ENCODE measurements around the gene UBAC2. TPM values are rescaled to one million over a fixed set of nuclear protein-coding genes. Genes with fewer than 3 reads are reported as not detected.

Gene UBAC2
- polyA plus RNA-seq, 3 donors, result 33.0 to 45.2 (median 38.0) TPM

DNA sequence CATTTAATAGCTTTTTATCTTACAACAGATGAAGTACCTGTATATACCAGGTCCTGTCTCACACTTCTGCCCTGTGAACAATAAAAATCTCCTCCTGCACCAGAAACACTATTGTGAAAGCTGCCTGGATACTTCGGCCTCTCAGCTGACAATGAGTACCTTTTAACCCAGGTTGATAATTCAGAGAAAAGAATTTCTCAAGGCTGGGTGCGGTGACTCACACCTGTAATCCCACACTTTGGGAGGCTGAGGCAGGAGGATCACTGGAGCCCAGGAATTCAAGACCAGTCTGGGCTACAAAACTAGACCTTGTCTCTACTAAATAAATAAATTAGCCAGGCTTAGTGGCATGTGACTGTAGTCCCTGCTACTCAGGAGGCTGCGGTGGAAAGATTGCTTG is 235.3 kb downstream of the UBAC2 start:
- 47 to 62% (median 60%) methylated on average over 3 of the region's 3 CpGs for WGBS, 3 donors
- H3K27ac ChIP-seq (ENCODE audit: low read depth, low read length), result no peak overlapping the region

Other genes starting within 250 kb of the UBAC2 start
- gene DOCK9, start 222.8 kb upstream of the UBAC2 start, polyA plus RNA-seq, result 10 to 100 TPM; 21.2 to 57.2 (median 36.4) TPM
- under 1 TPM in 2 of 3 donors, not detected in 1; 0.12 to 0.16 TPM for gene GPR18, start 57.5 kb downstream of the UBAC2 start, polyA plus RNA-seq
- 10 to 100 TPM in 1 of 3 donors, 1 to 10 TPM in 2; 1.4 to 10.3 (median 9.8) TPM for gene GPR183, start 106.5 kb downstream of the UBAC2 start, polyA plus RNA-seq